Natural killer cell (primary cell): ENCODE measurements around the gene TBC1D7. TPM values are rescaled to one million over a fixed set of nuclear protein-coding genes. Genes with fewer than 3 reads are reported as not detected.

Source experiments
- ATAC-seq, 3 donors: fragments of 150-1000 bp in 2 of 3; fragments of 200-7000 bp in 1 of 3; cut with Tn5 transposase; 1 replicate in 1 of 3; 2 replicates in 2 of 3; pipeline ENCODE4 v1.10.0; 2021; ENCODE audit warnings: mild to moderate bottlenecking in 2 of 3, moderate library complexity in 2 of 3
- DNase-seq, 2 donors: peaks; one replicate each; pipeline versions ENCODE4 v3.0.0 to v3.0.0-alpha.2; 2013 to 2021; ENCODE audit warnings: mixed read lengths in 1 of 2
- H3K27ac ChIP-seq: one replicate; pipeline ENCODE4 v1.5.1; 2013; ENCODE audit warnings: mild to moderate bottlenecking, low read length
- H3K27me3 ChIP-seq: one replicate; pipeline ENCODE4 v1.6.1; 2013; ENCODE audit warnings: low read length; ENCODE audit not compliant: control insufficient read depth, insufficient read depth
- H3K36me3 ChIP-seq: one replicate; pipeline ENCODE4 v1.6.1; 2013; ENCODE audit warnings: low read length; ENCODE audit not compliant: control insufficient read depth, insufficient read depth
- H3K4me1 ChIP-seq: one replicate; pipeline ENCODE4 v1.6.1; 2013; ENCODE audit warnings: low read length; ENCODE audit not compliant: control insufficient read depth, insufficient read depth
- H3K4me3 ChIP-seq: one replicate; pipeline ENCODE4 v1.5.1; 2013; ENCODE audit warnings: low read length
- H3K9me3 ChIP-seq: one replicate; pipeline ENCODE4 v1.6.1; 2013; ENCODE audit warnings: low read length; ENCODE audit not compliant: control insufficient read depth, insufficient read depth
- H3K27ac Mint-ChIP-seq, 2 donors: one replicate each; pipeline ENCODE4 v1.8.0; 2022; ENCODE audit warnings: mild to moderate bottlenecking in 2 of 2, mixed read lengths in 2 of 2, moderate library complexity in 1 of 2
- H3K27me3 Mint-ChIP-seq, 2 donors: one replicate each; pipeline ENCODE4 v1.8.0; 2022; ENCODE audit warnings: low read depth in 2 of 2, mixed read lengths in 2 of 2
- H3K36me3 Mint-ChIP-seq: one replicate; pipeline ENCODE4 v1.8.0; 2022; ENCODE audit warnings: mixed read lengths
- H3K4me1 Mint-ChIP-seq, 2 donors: one replicate each; pipeline ENCODE4 v1.8.0; 2022; ENCODE audit warnings: mixed read lengths in 2 of 2
- H3K4me3 Mint-ChIP-seq: one replicate; pipeline ENCODE4 v1.8.0; 2022; ENCODE audit warnings: mild to moderate bottlenecking, moderate library complexity, mixed read lengths
- H3K9me3 Mint-ChIP-seq, 2 donors: one replicate each; pipeline ENCODE4 v1.8.0; 2022; ENCODE audit warnings: mixed read lengths in 2 of 2
- CTCF ChIP-seq: fragments of 200-600 bp; IDR thresholded peaks from one replicate; pipeline ENCODE4 v1.8.0; 2022; ENCODE audit warnings: antibody characterized with exemption
- WGBS: methylation state at CpG from one replicate; pipeline ENCODE4 v1.1.7; 2013; ENCODE audit warnings: missing lambda C conversion rate; ENCODE audit not compliant: insufficient coverage; 5-methylcytosine and 5-hydroxymethylcytosine counted together
- intact Hi-C: fragments of 100-400 bp; cut with micrococcal nuclease; formaldehyde crosslinking; loops from one replicate; pipeline ENCODE4 v1.14.2; 2022
- total RNA-seq, 4 donors: library from RNA; stranded (reverse); fragments of 120-200 nt in 1 of 4; gene quantifications; one replicate each; pipeline versions ENCODE4 v1.2.3 to v1.2.4, GENCODE V29; 2013 to 2022

TBC1D7 gene
- total RNA-seq, 3 donors from 2014 or later (not counting 1 experiment from before 2014, with no cell fraction given): 20.1 to 29.7 (median 24.3) TPM

GRCh38 chr6:13284646-13285045 lies 43.7 kb downstream of the TBC1D7 start:
- Histone ChIP-seq H3K4me1 (no peaks in the 10 kb centered on the region), H3K27ac (no peak overlapping the region), H3K9me3 (peaks cover 8% of the 10 kb centered on the region), H3K36me3 (peaks cover 3% of the 10 kb centered on the region), H3K27me3 (no peaks in the 10 kb centered on the region), H3K4me3 (no peak overlapping the region)
- no peak overlapping the region for H3K27ac Mint-ChIP-seq
- H3K9me3 Mint-ChIP-seq: no peaks in the 10 kb centered on the region
- WGBS: 80% methylated on average over 6 of the region's 6 CpGs
- no peaks in the 10 kb centered on the region for H3K27me3 Mint-ChIP-seq
- no peak for TF ChIP-seq CTCF
- ATAC-seq (no peak), DNase-seq (no peak)
- no peaks in the 10 kb centered on the region for H3K4me1 Mint-ChIP-seq
- intact Hi-C loops: no loop called here
- no peak overlapping the region for H3K4me3 Mint-ChIP-seq
- H3K36me3 Mint-ChIP-seq: no peaks in the 10 kb centered on the region

- Histone ChIP-seq H3K36me3 (peaks cover 3% of the 10 kb centered on the region), H3K27me3 (no peaks in the 10 kb centered on the region), H3K4me1 (no peaks in the 10 kb centered on the region), H3K9me3 (peaks cover 8% of the 10 kb centered on the region), H3K4me3 (no peak overlapping the region), H3K27ac (no peak overlapping the region)
- Mint-ChIP-seq H3K4me1 (no peaks in the 10 kb centered on the region), H3K4me3 (no peak overlapping the region), H3K27ac (no peak overlapping the region), H3K9me3 (no peaks in the 10 kb centered on the region), H3K27me3 (no peaks in the 10 kb centered on the region), H3K36me3 (no peaks in the 10 kb centered on the region)
- no peak for ATAC-seq
- intact Hi-C loops: no loop called here
- WGBS: over 99% methylated on average over 14 of the region's 14 CpGs
- TF ChIP-seq CTCF: no peak
- no peak for DNase-seq
Measured at GRCh38 chr6:13283331-13283730, 45.0 kb downstream of the TBC1D7 start.

GRCh38 chr6:13282393-13283069 lies 45.8 kb downstream of the TBC1D7 start:
- no peak for TF ChIP-seq CTCF
- no peak overlapping the region for H3K4me3 ChIP-seq
- Mint-ChIP-seq H3K4me1 (peaks cover 0 to 4% of the 10 kb centered on the region in 2 donors), H3K4me3 (no peak overlapping the region), H3K27me3 (no peaks in the 10 kb centered on the region), H3K9me3 (no peaks in the 10 kb centered on the region), H3K36me3 (no peaks in the 10 kb centered on the region), H3K27ac (no peak overlapping the region)
- H3K4me1 ChIP-seq: peaks cover 7% of the 10 kb centered on the region
- H3K9me3 ChIP-seq: peaks cover 5% of the 10 kb centered on the region
- no peak overlapping the region for H3K27ac ChIP-seq
- H3K27me3 ChIP-seq: no peaks in the 10 kb centered on the region
- intact Hi-C loops: no loop called here
- 78% methylated on average over 7 of the region's 8 CpGs for WGBS
- peaks cover 3% of the 10 kb centered on the region for H3K36me3 ChIP-seq
- ATAC-seq (no peak), DNase-seq (no peak)

- no peak overlapping the region for H3K4me3 ChIP-seq
- peaks cover 2% of the 10 kb centered on the region for H3K36me3 ChIP-seq
- 95% methylated on average over 9 of the region's 9 CpGs for WGBS
- H3K4me1 Mint-ChIP-seq: peaks cover 0 to 5% of the 10 kb centered on the region in 2 donors
- intact Hi-C loops: no loop called here
- no peak overlapping the region for H3K27ac Mint-ChIP-seq
- TF ChIP-seq CTCF: no peak
- H3K9me3 ChIP-seq: no peaks in the 10 kb centered on the region
- no peaks in the 10 kb centered on the region for H3K27me3 Mint-ChIP-seq
- H3K27ac ChIP-seq: no peak overlapping the region
- no peak overlapping the region for H3K4me3 Mint-ChIP-seq
- peaks cover 10% of the 10 kb centered on the region for H3K4me1 ChIP-seq
- H3K9me3 Mint-ChIP-seq: no peaks in the 10 kb centered on the region
- ATAC-seq (no peak), DNase-seq (no peak)
- H3K36me3 Mint-ChIP-seq: no peaks in the 10 kb centered on the region
- H3K27me3 ChIP-seq: no peaks in the 10 kb centered on the region
Measured at GRCh38 chr6:13281686-13282085, 46.7 kb downstream of the TBC1D7 start.
